ENCODE data around the gene MVD. TPM values are rescaled to one million over a fixed set of nuclear protein-coding genes. Genes with fewer than 3 reads are reported as not detected.

The MVD gene
- total RNA-seq, result 52.5 and 77.8 TPM in 2 replicates

GRCh38 chr16:88662843-88663606 lies at the start of gene MVD:
Gene MVD, minus strand, starts transcription at chr16:88663091. Its CDS starts 11 bp downstream, at chr16:88663080.

GRCh38 chr16:88706229-88706964 lies 43.5 kb upstream of the MVD start, which contains the start of the genes CTU2 and RNF166:
Gene CTU2, plus strand, starts transcription at chr16:88706503. Its CDS starts 28 bp downstream, at chr16:88706531.
Gene RNF166, minus strand, starts transcription at chr16:88706408. Its CDS starts 83 bp downstream, at chr16:88706325.

GRCh38 chr16:88686439-88687253 lies 23.8 kb upstream of the MVD start, which contains the start of gene SNAI3:
Gene SNAI3, minus strand, starts transcription at chr16:88686507. Its CDS starts 101 bp downstream, at chr16:88686406.

GRCh38 chr16:88650749-88651275 lies 12.1 kb downstream of the MVD start, which contains the start of gene CYBA:
Gene CYBA, minus strand, starts transcription at chr16:88651053. Its CDS starts 40 bp downstream, at chr16:88651013.

GRCh38 chr16:88638323-88639230 lies 24.3 kb downstream of the MVD start, which contains the start of gene IL17C:
Gene IL17C, plus strand, starts transcription at chr16:88638572. Its CDS starts 70 bp downstream, at chr16:88638642.

Other genes with a start within 250 kb of the MVD start
- gene ZFPM1, start 209.8 kb downstream of the MVD start, total RNA-seq, result 2.0 and 2.8 TPM in 2 replicates
- gene ZC3H18, start 92.7 kb downstream of the MVD start, total RNA-seq, result 11.3 and 12.8 TPM in 2 replicates
- not detected in 2 replicates for gene IL17C, start 24.5 kb downstream of the MVD start, total RNA-seq
- 180 and 213 TPM in 2 replicates for gene CYBA, start 12.0 kb downstream of the MVD start, total RNA-seq
- 0.23 TPM in 1 of 2 replicates, not detected in the other for gene SNAI3, start 23.4 kb upstream of the MVD start, total RNA-seq
- gene RNF166, start 43.3 kb upstream of the MVD start, total RNA-seq, result 7.4 and 13.1 TPM in 2 replicates
- 11.5 and 17.8 TPM in 2 replicates for gene CTU2, start 43.4 kb upstream of the MVD start, total RNA-seq
- gene PIEZO1, start 122.1 kb upstream of the MVD start, total RNA-seq, result 272 and 555 TPM in 2 replicates
- gene CDT1, start 140.7 kb upstream of the MVD start, total RNA-seq, result 3.8 and 4.2 TPM in 2 replicates
- gene APRT, start 148.8 kb upstream of the MVD start, total RNA-seq, result 56.4 and 79.3 TPM in 2 replicates
- 49.1 and 69.1 TPM in 2 replicates for gene GALNS, start 193.9 kb upstream of the MVD start, total RNA-seq
- gene TRAPPC2L, start 194.0 kb upstream of the MVD start, total RNA-seq, result 29.0 and 55.4 TPM in 2 replicates
- gene PABPN1L, start 203.6 kb upstream of the MVD start, total RNA-seq, result not detected in 2 replicates